Measurements from ENCODE around the gene TRIM67. TPM values are rescaled to one million over a fixed set of nuclear protein-coding genes. Genes with fewer than 3 reads are reported as not detected.

Gene TRIM67
- polyA plus RNA-seq, 3 donors = 0.07 to 0.11 (median 0.08) TPM

Other genes starting within 250 kb of the TRIM67 start
- 10 to 100 TPM; 16.8 to 21.0 (median 17.8) TPM for gene TTC13, start 183.2 kb upstream of the TRIM67 start, polyA plus RNA-seq (ENCODE audit: insufficient read length in 3 of 3)
- 10 to 100 TPM; 28.5 to 33.1 (median 30.5) TPM for gene ARV1, start 183.0 kb upstream of the TRIM67 start, polyA plus RNA-seq (ENCODE audit: insufficient read length in 3 of 3)
- 10 to 100 TPM; 17.1 to 21.3 (median 20.6) TPM for gene FAM89A, start 121.8 kb upstream of the TRIM67 start, polyA plus RNA-seq (ENCODE audit: insufficient read length in 3 of 3)
- 10 to 100 TPM; 63.4 to 67.1 (median 65.9) TPM for gene GNPAT, start 79.2 kb downstream of the TRIM67 start, polyA plus RNA-seq (ENCODE audit: insufficient read length in 3 of 3)
- gene EXOC8, start 175.8 kb downstream of the TRIM67 start, polyA plus RNA-seq (ENCODE audit: insufficient read length in 3 of 3) = 10 to 100 TPM; 10.6 to 11.9 (median 11.8) TPM
- 10 to 100 TPM; 13.3 to 15.1 (median 14.2) TPM for gene SPRTN, start 176.2 kb downstream of the TRIM67 start, polyA plus RNA-seq (ENCODE audit: insufficient read length in 3 of 3)